Measurements from ENCODE around the gene TMED7. TPM values are rescaled to one million over a fixed set of nuclear protein-coding genes. Genes with fewer than 3 reads are reported as not detected.

Gene TMED7
- total and polyA plus RNA-seq, 2 of the 4 experiments (the other 2 are of a cell fraction) = 75.6 to 86.7 TPM

- dilution Hi-C loops (cut with HindIII; ENCODE audit: low sequenced_read_pairs, unreplicated experiment) = no loop called here
- Histone ChIP-seq H2BK120ac (ENCODE audit: low read depth, low read length) (no peak overlapping the region), H3K4me3 (ENCODE audit: insufficient read depth, low read depth, low read length) (no peak overlapping the region), H4K91ac (ENCODE audit: insufficient read depth, low read depth, low read length) (no peak overlapping the region; the same call in 1 of the 2 replicates), H3K4me1 (ENCODE audit: control insufficient read depth, insufficient read depth, low read length) (peaks cover 5% of the 10 kb centered on the region), H3K56ac (ENCODE audit: extremely low read depth, insufficient read depth, low read length) (no peak overlapping the region), H2AFZ (replicated peaks; ENCODE audit: low read length, poor library complexity) (no peak overlapping the region), H3K9me3 (ENCODE audit: control insufficient read depth, insufficient read depth, low read length) (no peaks in the 10 kb centered on the region), H3K27me3 (ENCODE audit: control insufficient read depth, insufficient read depth, low read length) (no peaks in the 10 kb centered on the region), H3K9me1 (ENCODE audit: insufficient read depth, low read length) (peaks cover 6% of the 10 kb centered on the region), H3K9ac (ENCODE audit: low read depth, low read length) (no peak overlapping the region), H3K79me1 (ENCODE audit: low read depth in 1 of 2, low read length in 2 of 2) (peaks cover 7 to 45% of the 10 kb centered on the region in 2 experiments), H4K5ac (ENCODE audit: low read depth, low read length) (no peak overlapping the region), H3K36me3 (ENCODE audit: control insufficient read depth, insufficient read depth, low read length) (peaks cover 17% of the 10 kb centered on the region), H3K14ac (replicated peaks; ENCODE audit: low read depth, low read length) (no peak overlapping the region), H3K18ac (ENCODE audit: low read depth, low read length) (no peak overlapping the region), H2BK5ac (ENCODE audit: low read depth, low read length, poor library complexity, severe bottlenecking) (no peak overlapping the region), H3K4ac (ENCODE audit: low read depth, low read length) (no peak overlapping the region), H3K27ac (ENCODE audit: insufficient read depth, low read length) (no peak overlapping the region), H2AK9ac (replicated peaks; ENCODE audit: low read depth, low read length, poor library complexity) (no peak overlapping the region), H2AK5ac (ENCODE audit: low read depth, low read length) (no peak overlapping the region), H4K20me1 (ENCODE audit: insufficient read depth, low read length) (peaks cover 35% of the 10 kb centered on the region), H2BK20ac (ENCODE audit: low read depth, low read length) (no peak overlapping the region), H4K8ac (ENCODE audit: low read depth in 2 of 2, low read length in 2 of 2) (no peak overlapping the region), H3K4me2 (ENCODE audit: low read depth, low read length) (no peak overlapping the region), H2BK15ac (ENCODE audit: low read depth, low read length) (no peak overlapping the region), H3K23ac (ENCODE audit: low read depth, low read length) (peak overlapping the region; percentile 48; the same call in 1 of the 2 replicates)
- DNase-seq = no peak
- no TSS peak for BruUV-seq (replicated peaks)
- intact Hi-C loops (cut with micrococcal nuclease) = no loop called here
- CTCF ChIA-PET = no interaction called here
- in situ Hi-C loops (cut with MboI; ENCODE audit: low sequenced_read_pairs) = loop anchor here (25.0 kb wide), 1 partner anchor 1384 kb away; no protein-coding TSS in a partner anchor
- WGBS, 2 experiments (ENCODE audit: extremely low coverage in 2 of 2, insufficient read length in 1 of 2) = 100% methylated on average over 1 of the region's 4 CpGs; no CpG with 5 or more reads in 1 of the 2 experiments
- TF ChIP-seq MAZ (IDR thresholded peaks at IDR 0.05; ENCODE audit: borderline replicate concordance, low read depth, low read length) (no peak), RAD21 (IDR thresholded peaks at IDR 0.05; ENCODE audit: low read length) (no peak), POLR2A (IDR thresholded peaks at IDR 0.05; ENCODE audit: low read depth, low read length) (no peak), MAFK (IDR thresholded peaks at IDR 0.05; ENCODE audit: low read depth, low read length) (no peak), CTCF (conservative IDR thresholded peaks at IDR 0.05; ENCODE audit: low read depth, low read length) (no peak), BHLHE40 (IDR thresholded peaks at IDR 0.05; ENCODE audit: low read depth, low read length) (no peak), USF2 (IDR thresholded peaks at IDR 0.05; ENCODE audit: low read depth, low read length) (no peak), RFX5 (IDR thresholded peaks at IDR 0.05; ENCODE audit: low read depth, low read length) (no peak), ELK1 (IDR thresholded peaks at IDR 0.05; ENCODE audit: borderline replicate concordance, low read depth, low read length) (no peak), MXI1 (IDR thresholded peaks at IDR 0.05; ENCODE audit: borderline replicate concordance, low read depth, low read length) (no peak), RCOR1 (IDR thresholded peaks at IDR 0.05; ENCODE audit: insufficient replicate concordance, low read length) (no peak), NFE2L2 (IDR thresholded peaks at IDR 0.05; ENCODE audit: low read depth, low read length) (no peak), CEBPB (IDR thresholded peaks at IDR 0.05; ENCODE audit: low read depth, low read length) (no peak), SMC3 (IDR thresholded peaks at IDR 0.05; ENCODE audit: low read depth, low read length) (no peak), FOS (IDR thresholded peaks at IDR 0.05; ENCODE audit: low read depth, low read length) (no peak), CHD1 (IDR thresholded peaks at IDR 0.05; ENCODE audit: low read depth, low read length) (no peak)
- POLR2A ChIA-PET (ENCODE audit: unreplicated experiment) = no interaction called here
- no peak for ATAC-seq (ENCODE audit: low read depth)
Observed at GRCh38 chr5:115621365-115621900, 4.4 kb downstream of the TMED7 start.
